Peyer's patch (tissue), 4 donors: ENCODE measurements around the gene GPX5. TPM values are rescaled to one million over a fixed set of nuclear protein-coding genes. Genes with fewer than 3 reads are reported as not detected.

Experiments used
- DNase-seq, 3 donors: peaks; one replicate each; pipeline ENCODE4 v3.0.0-alpha.2; 2017 to 2019
- H3K27ac ChIP-seq, 4 donors: fragments of 200-600 bp; sonication (generic); one replicate each; pipeline ENCODE4 v1.5.1; 2016 to 2019
- H3K27me3 ChIP-seq, 2 donors: fragments of 200-600 bp; sonication (generic); one replicate each; pipeline ENCODE4 v1.5.1; 2019
- H3K36me3 ChIP-seq, 3 donors: fragments of 200-600 bp; sonication (generic); one replicate each; pipeline ENCODE4 v1.5.1; 2016 to 2019
- H3K4me1 ChIP-seq, 4 donors: fragments of 200-600 bp; sonication (generic); one replicate each; pipeline ENCODE4 v1.5.1; 2016 to 2019
- H3K4me3 ChIP-seq, 4 donors: fragments of 200-600 bp; sonication (generic); 1 replicate in 3 of 4; 2 replicates in 1 of 4; pipeline ENCODE4 v1.5.1; 2016 to 2019; ENCODE audit warnings: mild to moderate bottlenecking in 1 of 4
- H3K9me3 ChIP-seq, 4 donors: fragments of 200-600 bp; sonication (generic); one replicate each; pipeline ENCODE4 v1.5.1; 2016 to 2019; ENCODE audit warnings: mild to moderate bottlenecking in 1 of 4
- POLR2A ChIP-seq, 2 donors: fragments of 450-650 bp; IDR thresholded peaks; one replicate each; pipeline ENCODE4 v1.5.1; 2017; ENCODE audit warnings: antibody characterized with exemption in 2 of 2, mild to moderate bottlenecking in 2 of 2, moderate library complexity in 2 of 2
- total RNA-seq, 4 donors: library from RNA; depleted of rRNA; stranded (reverse); fragments of >200 nt; gene quantifications; one replicate each; pipeline ENCODE4 v1.1.0, GENCODE V29; 2016
- TF ChIP-seq, protein P1 (sequence below), 6 experiments: fragments of 450-650 bp in 4 of 6; fragments of 200-600 bp in 2 of 6; sonication (generic) in 1 of 6; IDR thresholded peaks; one replicate each; pipeline ENCODE4 v1.5.1; 2017 to 2019; ENCODE audit warnings: antibody characterized with exemption in 6 of 6, mild to moderate bottlenecking in 3 of 6, moderate library complexity in 1 of 6

The GPX5 gene
- total RNA-seq, 4 donors from 2014 or later, result not detected

GRCh38 chr6:28569748-28570147 lies 44.1 kb downstream of the GPX5 start:
- no peaks in the 10 kb centered on the region for H3K9me3 ChIP-seq
- no peak overlapping the region for H3K27ac ChIP-seq
- H3K27me3 ChIP-seq, result no peaks in the 10 kb centered on the region
- no peaks in the 10 kb centered on the region for H3K4me1 ChIP-seq
- H3K4me3 ChIP-seq, result no peak overlapping the region
- TF ChIP-seq POLR2A (IDR thresholded peaks at IDR 0.05), result no peak
- TF ChIP-seq, protein P1, sequence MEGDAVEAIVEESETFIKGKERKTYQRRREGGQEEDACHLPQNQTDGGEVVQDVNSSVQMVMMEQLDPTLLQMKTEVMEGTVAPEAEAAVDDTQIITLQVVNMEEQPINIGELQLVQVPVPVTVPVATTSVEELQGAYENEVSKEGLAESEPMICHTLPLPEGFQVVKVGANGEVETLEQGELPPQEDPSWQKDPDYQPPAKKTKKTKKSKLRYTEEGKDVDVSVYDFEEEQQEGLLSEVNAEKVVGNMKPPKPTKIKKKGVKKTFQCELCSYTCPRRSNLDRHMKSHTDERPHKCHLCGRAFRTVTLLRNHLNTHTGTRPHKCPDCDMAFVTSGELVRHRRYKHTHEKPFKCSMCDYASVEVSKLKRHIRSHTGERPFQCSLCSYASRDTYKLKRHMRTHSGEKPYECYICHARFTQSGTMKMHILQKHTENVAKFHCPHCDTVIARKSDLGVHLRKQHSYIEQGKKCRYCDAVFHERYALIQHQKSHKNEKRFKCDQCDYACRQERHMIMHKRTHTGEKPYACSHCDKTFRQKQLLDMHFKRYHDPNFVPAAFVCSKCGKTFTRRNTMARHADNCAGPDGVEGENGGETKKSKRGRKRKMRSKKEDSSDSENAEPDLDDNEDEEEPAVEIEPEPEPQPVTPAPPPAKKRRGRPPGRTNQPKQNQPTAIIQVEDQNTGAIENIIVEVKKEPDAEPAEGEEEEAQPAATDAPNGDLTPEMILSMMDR (IDR thresholded peaks at IDR 0.05), result no peak
- DNase-seq, result no peak
- no peaks in the 10 kb centered on the region for H3K36me3 ChIP-seq

DNA sequence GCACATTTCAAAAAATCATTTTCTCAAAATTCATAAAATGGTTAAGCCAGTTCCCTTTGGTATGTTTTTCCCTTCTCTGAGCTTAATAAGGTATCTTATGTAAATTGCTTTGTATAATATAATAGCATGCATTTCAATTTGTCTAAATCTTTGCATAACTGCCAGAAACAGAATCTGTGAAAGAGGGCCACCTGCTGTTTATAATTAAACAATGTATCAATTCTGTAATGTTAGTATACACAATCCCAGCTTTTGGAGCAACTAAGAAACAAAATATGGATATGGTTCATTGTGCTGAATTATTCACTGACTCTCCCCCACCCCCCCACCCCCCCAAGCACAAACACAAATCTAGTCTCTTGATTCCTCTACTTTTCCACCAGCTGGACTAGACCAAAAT lies 54.8 kb downstream of the GPX5 start:
- no peaks in the 10 kb centered on the region for H3K9me3 ChIP-seq
- no peak overlapping the region for H3K4me3 ChIP-seq
- no peaks in the 10 kb centered on the region for H3K4me1 ChIP-seq
- no peak for TF ChIP-seq POLR2A (IDR thresholded peaks at IDR 0.05)
- TF ChIP-seq, protein P1 (IDR thresholded peaks at IDR 0.05), result no peak
- H3K27me3 ChIP-seq, result no peaks in the 10 kb centered on the region
- no peak overlapping the region for H3K27ac ChIP-seq
- H3K36me3 ChIP-seq, result no peaks in the 10 kb centered on the region
- DNase-seq, result no peak

GRCh38 chr6:28583463-28583862 lies 57.8 kb downstream of the GPX5 start:
- no peak for DNase-seq
- Histone ChIP-seq H3K27ac (no peak overlapping the region), H3K36me3 (no peaks in the 10 kb centered on the region), H3K27me3 (peaks cover 0 to 8% of the 10 kb centered on the region in 2 donors), H3K4me3 (no peak overlapping the region), H3K9me3 (no peaks in the 10 kb centered on the region), H3K4me1 (no peaks in the 10 kb centered on the region)
- TF ChIP-seq POLR2A (IDR thresholded peaks at IDR 0.05), result no peak
- TF ChIP-seq, protein P1 (IDR thresholded peaks at IDR 0.05), result no peak

Other genes starting within 250 kb of the GPX5 start
- 1 to 10 TPM in 2 of 4 donors, under 1 TPM in 2; 0.88 to 3.8 (median 1.7) TPM for gene PGBD1, start 244.3 kb upstream of the GPX5 start, total RNA-seq
- gene ZSCAN31, start 189.7 kb upstream of the GPX5 start, total RNA-seq, result 1 to 10 TPM; 5.6 to 9.2 (median 8.2) TPM
- 1 to 10 TPM; 2.5 to 7.0 (median 4.6) TPM for gene ZKSCAN3, start 175.9 kb upstream of the GPX5 start, total RNA-seq
- gene ZSCAN12, start 126.1 kb upstream of the GPX5 start, total RNA-seq, result 10 to 100 TPM in 1 of 4 donors, 1 to 10 TPM in 3; 4.0 to 19.8 (median 7.5) TPM
- gene ZSCAN23, start 82.4 kb upstream of the GPX5 start, total RNA-seq, result 10 to 100 TPM in 1 of 4 donors, 1 to 10 TPM in 1, under 1 TPM in 1, not detected in 1; 0.57 to 46.2 (median 1.6) TPM
- gene GPX6, start 10.1 kb upstream of the GPX5 start, total RNA-seq, result not detected